Inflammatory macrophage treated with lipopolysaccharide for 1 hour (primary cell): ENCODE measurements around the gene FAM136A.
A peak's percentile ranks its signal among the peaks of the same experiment; 100 is the strongest.
"Not testable (repeated sequence)": the region's sequence is repeated elsewhere in the genome, so short reads cannot be mapped to it uniquely, and the experiment has no call there.

Experiments
- DNase-seq, 2 donors: peaks; one replicate each; pipeline ENCODE4 v3.0.0-alpha.2; 2020 to 2022

The FAM136A gene

GRCh38 chr2:70301344-70302194 is at the start of gene FAM136A:
Gene FAM136A, minus strand, starts transcription at chr2:70302067. Its CDS starts 56 bp downstream, at chr2:70302011.
- peak; percentile 46 to 90 for DNase-seq

GRCh38 chr2:70349921-70350685 is 48.2 kb upstream of the FAM136A start:
- no peak for DNase-seq

- no peak for DNase-seq
These were observed 46.0 kb upstream of the FAM136A start for GRCh38 chr2:70347831-70348230.

GRCh38 chr2:70344195-70344594 is 42.3 kb upstream of the FAM136A start:
- DNase-seq: no peak

GRCh38 chr2:70341477-70341765 is 39.6 kb upstream of the FAM136A start:
- no peak for DNase-seq

GRCh38 chr2:70340761-70341476 is 39.1 kb upstream of the FAM136A start:
- DNase-seq: peak; percentile 23 to 77

GRCh38 chr2:70340075-70340474 is 38.2 kb upstream of the FAM136A start:
- DNase-seq: no peak

GRCh38 chr2:70336552-70336951 is 34.7 kb upstream of the FAM136A start:
- DNase-seq: no peak

GRCh38 chr2:70331012-70331411 is 29.1 kb upstream of the FAM136A start:
- DNase-seq: no peak

GRCh38 chr2:70330476-70330875 is 28.6 kb upstream of the FAM136A start:
- DNase-seq: no peak

- DNase-seq: no peak
These were observed 27.2 kb upstream of the FAM136A start for GRCh38 chr2:70328921-70329561.

- no peak for DNase-seq
These were observed 24.0 kb upstream of the FAM136A start for GRCh38 chr2:70325875-70326274.

GRCh38 chr2:70322518-70322917 is 20.7 kb upstream of the FAM136A start:
- no peak for DNase-seq

GRCh38 chr2:70321370-70321769 is 19.5 kb upstream of the FAM136A start:
- DNase-seq: no peak

- DNase-seq: no peak
These were observed 12.8 kb upstream of the FAM136A start for GRCh38 chr2:70314640-70315039.

- DNase-seq: no peak
These were observed 10.7 kb upstream of the FAM136A start for GRCh38 chr2:70312560-70312959.

- DNase-seq: no peak
These were observed 9.0 kb upstream of the FAM136A start for GRCh38 chr2:70310899-70311298.

GRCh38 chr2:70305531-70305930 is 3.7 kb upstream of the FAM136A start:
- no peak for DNase-seq

- DNase-seq: no peak
These were observed 2.6 kb upstream of the FAM136A start for GRCh38 chr2:70304498-70304897.

GRCh38 chr2:70303186-70303585 is 1.3 kb upstream of the FAM136A start:
- DNase-seq: no peak

GRCh38 chr2:70302195-70302546 is 304 bp upstream of the FAM136A start:
- DNase-seq: not testable (repeated sequence)

- no peak for DNase-seq
These were observed 1.0 kb downstream of the FAM136A start for GRCh38 chr2:70300771-70301343.

- DNase-seq: not testable (repeated sequence)
These were observed 4.0 kb downstream of the FAM136A start for GRCh38 chr2:70297828-70298227.
